H1 (cell line): ENCODE measurements around the gene MAN1C1. TPM values are rescaled to one million over a fixed set of nuclear protein-coding genes. Genes with fewer than 3 reads are reported as not detected.

Experiments
- CTCF ChIA-PET: fragments of 300-600 bp; sonication (Branson Sonifier 250); formaldehyde crosslinking; loops from one replicate; lab custom pipeline; 2021; ENCODE audit not compliant: partially characterized antibody; lab: Charles Lee
- POLR2A ChIA-PET: fragments of 300-600 bp; sonication (Branson Sonifier 250); formaldehyde crosslinking; loops from one replicate; lab custom pipeline; 2021; ENCODE audit warnings: inconsistent platforms; ENCODE audit not compliant: partially characterized antibody; lab: Charles Lee
- DNase-seq, 2 experiments: peaks; one replicate each; pipeline versions ENCODE4 v3.0.0 to v3.0.0-alpha.2; 2010 to 2022; ENCODE audit warnings: low spot score in 2 of 2, low read depth in 1 of 2, mixed read lengths in 1 of 2
- FAIRE-seq: peaks from 2 replicates; lab custom pipeline; 2011; peaks lifted over from hg19 to GRCh38; lab: Jason Lieb, UNC
- H2AFZ ChIP-seq: 2 replicates; pipeline ENCODE4 v1.8.1; 2012; ENCODE audit warnings: low read length, inconsistent platforms
- H2AK5ac ChIP-seq: 2 replicates; pipeline ENCODE4 v1.6.1; 2013; ENCODE audit warnings: low read depth, low read length
- H2BK120ac ChIP-seq: replicated peaks from 2 replicates; pipeline ENCODE3; 2013; ENCODE audit warnings: low read depth, low read length, inconsistent platforms
- H2BK12ac ChIP-seq: 2 replicates; pipeline ENCODE4 v1.6.1; 2013; ENCODE audit warnings: low read depth, low read length
- H2BK15ac ChIP-seq: 2 replicates; pipeline ENCODE4 v1.6.1; 2013; ENCODE audit warnings: low read length
- H2BK20ac ChIP-seq: 2 replicates; pipeline ENCODE4 v1.6.1; 2013; ENCODE audit warnings: low read length
- H2BK5ac ChIP-seq: 2 replicates; pipeline ENCODE4 v1.6.1; 2013; ENCODE audit warnings: low read depth, low read length
- H3K14ac ChIP-seq: 2 replicates; pipeline ENCODE4 v1.6.1; 2013; ENCODE audit warnings: inconsistent platforms; ENCODE audit not compliant: insufficient read length
- H3K18ac ChIP-seq: 2 replicates; pipeline ENCODE4 v1.6.1; 2013; ENCODE audit warnings: low read length; ENCODE audit errors: extremely low read depth
- H3K23ac ChIP-seq: 2 replicates; pipeline ENCODE4 v1.6.1; 2013; ENCODE audit warnings: inconsistent platforms; ENCODE audit not compliant: insufficient read length
- H3K23me2 ChIP-seq: 2 replicates; pipeline ENCODE4 v1.6.1; 2013; ENCODE audit warnings: low read depth, low read length
- H3K27ac ChIP-seq: 2 replicates; pipeline ENCODE4 v1.6.1; 2011; ENCODE audit warnings: low read depth, low read length, inconsistent platforms
- H3K27me3 ChIP-seq, 4 experiments: replicated peaks in 1 of 4; 1 replicate in 1 of 4; 2 replicates in 3 of 4; pipeline versions ENCODE4 v1.6.1 to v1.8.1; 2011 to 2013; ENCODE audit warnings: low read length in 3 of 4, mild to moderate bottlenecking in 3 of 4, inconsistent platforms in 2 of 4, mixed read lengths in 2 of 4, moderate library complexity in 1 of 4; ENCODE audit not compliant: control insufficient read depth in 3 of 4, insufficient read depth in 3 of 4; ENCODE audit errors: extremely low read depth in 1 of 4
- H3K36me3 ChIP-seq, 4 experiments: 2 replicates each; pipeline versions ENCODE4 v1.6.1 to v1.8.1; 2011 to 2013; ENCODE audit warnings: mild to moderate bottlenecking in 4 of 4, low read length in 3 of 4, moderate library complexity in 2 of 4, control low read depth in 1 of 4, inconsistent platforms in 1 of 4; ENCODE audit not compliant: insufficient read depth in 4 of 4, control insufficient read depth in 2 of 4
- H3K4ac ChIP-seq: replicated peaks from 2 replicates; pipeline ENCODE3; 2013; ENCODE audit warnings: low read length, low read depth, mixed read lengths, inconsistent platforms; ENCODE audit not compliant: insufficient read length
- H3K4me1 ChIP-seq, 4 experiments: replicated peaks in 1 of 4; 1 replicate in 1 of 4; 2 replicates in 3 of 4; pipeline versions ENCODE4 v1.6.1 to v1.8.1; 2011 to 2013; ENCODE audit warnings: low read length in 3 of 4, inconsistent platforms in 2 of 4, mixed read lengths in 1 of 4; ENCODE audit not compliant: insufficient read depth in 4 of 4, control insufficient read depth in 3 of 4
- H3K4me2 ChIP-seq, 2 experiments: 2 replicates each; pipeline versions ENCODE4 v1.6.1 to v1.8.1; 2011 to 2013; ENCODE audit warnings: low read depth in 2 of 2, low read length in 2 of 2, control low read depth in 1 of 2, inconsistent platforms in 1 of 2, mild to moderate bottlenecking in 1 of 2; ENCODE audit not compliant: insufficient read depth in 1 of 2
- H3K4me3 ChIP-seq, 4 experiments: fragments of 200-600, 300-600 bp in 1 of 4; sonication (generic), shearing (Covaris generic), sonication (Bioruptor Twin) in 1 of 4; 2 replicates each; pipeline versions ENCODE4 v1.5.1 to v1.8.1; 2011 to 2016; ENCODE audit warnings: low read length in 4 of 4, low read depth in 3 of 4, control low read depth in 2 of 4, inconsistent platforms in 2 of 4, mild to moderate bottlenecking in 2 of 4, mixed read lengths in 1 of 4, moderate library complexity in 1 of 4; ENCODE audit not compliant: insufficient read depth in 2 of 4; ENCODE audit errors: extremely low read depth in 1 of 4
- H3K56ac ChIP-seq: replicated peaks from 2 replicates; pipeline ENCODE3; 2013; ENCODE audit warnings: low read depth, mild to moderate bottlenecking, mixed read lengths, low read length, inconsistent platforms; ENCODE audit not compliant: insufficient read length
- H3K79me1 ChIP-seq: 2 replicates; pipeline ENCODE4 v1.6.1; 2013; ENCODE audit warnings: low read depth, low read length, control low read depth
- H3K79me2 ChIP-seq, 2 experiments: 2 replicates each; pipeline versions ENCODE4 v1.6.1 to v1.8.1; 2012 to 2013; ENCODE audit warnings: low read length in 2 of 2, mild to moderate bottlenecking in 2 of 2, inconsistent platforms in 1 of 2; ENCODE audit not compliant: insufficient read depth in 2 of 2, control insufficient read depth in 1 of 2
- H3K9ac ChIP-seq, 4 experiments: replicated peaks in 1 of 4; 1 replicate in 1 of 4; 2 replicates in 3 of 4; pipeline versions ENCODE4 v1.6.1 to v1.8.1; 2011 to 2013; ENCODE audit warnings: low read depth in 3 of 4, low read length in 3 of 4, control low read depth in 2 of 4, mild to moderate bottlenecking in 2 of 4, moderate library complexity in 2 of 4, inconsistent platforms in 1 of 4; ENCODE audit errors: extremely low read depth in 1 of 4
- H3K9me3 ChIP-seq, 2 experiments: 2 replicates each; pipeline versions ENCODE4 v1.6.1 to v1.8.1; 2012 to 2013; ENCODE audit warnings: mild to moderate bottlenecking in 2 of 2, moderate library complexity in 2 of 2, control low read depth in 1 of 2, inconsistent platforms in 1 of 2, low read depth in 1 of 2, low read length in 1 of 2, mixed read lengths in 1 of 2; ENCODE audit not compliant: insufficient read depth in 2 of 2
- H4K20me1 ChIP-seq, 2 experiments: replicated peaks in 1 of 2; 2 replicates each; pipeline versions ENCODE3 to v1.8.1; 2011 to 2013; ENCODE audit warnings: inconsistent platforms in 2 of 2, low read length in 2 of 2, mild to moderate bottlenecking in 1 of 2; ENCODE audit not compliant: insufficient read depth in 2 of 2, control insufficient read depth in 1 of 2
- H4K5ac ChIP-seq: 2 replicates; pipeline ENCODE4 v1.6.1; 2013; ENCODE audit warnings: low read length, low read depth, mixed read lengths, inconsistent platforms; ENCODE audit not compliant: insufficient read length
- H4K8ac ChIP-seq: 2 replicates; pipeline ENCODE4 v1.8.0; 2013; ENCODE audit warnings: mild to moderate bottlenecking, moderate library complexity, low read length, inconsistent platforms; ENCODE audit not compliant: insufficient read depth; ENCODE audit errors: extremely low read depth
- H4K91ac ChIP-seq: replicated peaks from 2 replicates; pipeline ENCODE3; 2013; ENCODE audit warnings: low read length, mixed read lengths, inconsistent platforms; ENCODE audit not compliant: insufficient read length
- CHD1 ChIP-seq: IDR thresholded peaks from 2 replicates; pipeline ENCODE4 v1.6.1; 2012; ENCODE audit warnings: low read depth, low read length, improper control_type of control experiment
- CHD2 ChIP-seq: IDR thresholded peaks from 2 replicates; pipeline ENCODE4 v1.6.1; 2012; ENCODE audit warnings: low read length, improper control_type of control experiment
- TAF1 ChIP-seq: IDR thresholded peaks from 2 replicates; pipeline ENCODE4 v1.6.1; 2011; ENCODE audit warnings: mild to moderate bottlenecking, low read depth, low read length
- TCF12 ChIP-seq: IDR thresholded peaks from 2 replicates; pipeline ENCODE4 v1.6.1; 2011; ENCODE audit warnings: low read depth, mild to moderate bottlenecking, low read length
- WGBS, 2 experiments: shearing (Covaris generic) in 1 of 2; methylation state at CpG; one replicate each; pipeline versions ENCODE4 v1.1.6 to v1.1.7; 2013 to 2015; ENCODE audit warnings: low lambda C conversion rate in 2 of 2, mixed read lengths in 2 of 2, inconsistent platforms in 1 of 2, low coverage in 1 of 2, missing lambda C conversion rate in 1 of 2; ENCODE audit not compliant: insufficient replicate concordance in 2 of 2, insufficient coverage in 1 of 2, insufficient read length in 1 of 2; ENCODE audit errors: extremely low coverage in 1 of 2, missing lambda C conversion rate in 1 of 2; 5-methylcytosine and 5-hydroxymethylcytosine counted together
- polyA plus RNA-seq, 7 experiments: library from polyadenylated mRNA; depleted of rRNA in 3 of 7; stranded (reverse) in 5 of 7; unstranded in 2 of 7; fragments of >200 nt in 5 of 7; fragments of 200-250 nt in 2 of 7; gene quantifications; 1 replicate in 5 of 7; 2 replicates in 1 of 7; 4 replicates in 1 of 7; pipeline versions ENCODE4 v1.2.1 to v1.2.3, GENCODE V29; 2011 to 2013; ENCODE audit warnings: missing spikeins in 2 of 7, mixed read lengths in 2 of 7
- total RNA-seq: library from RNA; stranded (reverse); fragmentation: NEBNext Ultra II Directional; extraction: Animal tissue kit (Norgen Biotek cat#: 25700); gene quantifications from 2 replicates; pipeline ENCODE4 v1.2.1, GENCODE V29; 2021

Gene MAN1C1
- total and polyA plus RNA-seq, 2 of the 8 experiments (the other 6 are each of a cell fraction or from before 2014, with no cell fraction given): 7.8 to 15.2 TPM

- Histone ChIP-seq H3K4me1 (no peaks in the 10 kb centered on the region), H3K4me2 (no peak overlapping the region), H2BK20ac (no peak overlapping the region), H2BK120ac (no peak overlapping the region), H3K18ac (no peak overlapping the region), H3K79me1 (no peaks in the 10 kb centered on the region), H3K27me3 (no peaks in the 10 kb centered on the region), H2BK12ac (no peak overlapping the region), H3K4me3 (no peak overlapping the region), H3K36me3 (no peaks in the 10 kb centered on the region), H2AK5ac (no peak overlapping the region), H2BK5ac (no peak overlapping the region), H2BK15ac (no peak overlapping the region), H4K91ac (no peak overlapping the region), H3K9me3 (peaks cover 3 to 4% of the 10 kb centered on the region in 2 experiments; a peak in 1 of 4 replicates), H3K79me2 (no peaks in the 10 kb centered on the region), H3K23me2 (no peaks in the 10 kb centered on the region), H3K4ac (no peak overlapping the region), H3K23ac (no peak overlapping the region), H3K56ac (no peak overlapping the region), H3K27ac (no peak overlapping the region), H3K14ac (no peak overlapping the region)
- 86% methylated on average over 2 of the region's 2 CpGs; no CpG with 5 or more reads in 1 of the 2 experiments for WGBS, 2 experiments
- ChIA-PET CTCF (no interaction called here), POLR2A (no interaction called here)
- no peak for DNase-seq
- no peak for FAIRE-seq
- no peak for TF ChIP-seq CHD2
- TF ChIP-seq TCF12: no peak
- no peak for TF ChIP-seq CHD1
- no peak for TF ChIP-seq TAF1
- TF ChIP-seq, all 59 proteins: peak for 0
- no peak overlapping the region for H2AFZ ChIP-seq
- no peak overlapping the region for H3K9ac ChIP-seq
- H4K20me1 ChIP-seq: no peaks in the 10 kb centered on the region
- H4K5ac ChIP-seq: no peak overlapping the region
- H4K8ac ChIP-seq: no peak overlapping the region
These were observed 17.5 kb downstream of the MAN1C1 start for GRCh38 chr1:25634066-25634465.
